ENCODE data around the gene NOLC1. TPM values are rescaled to one million over a fixed set of nuclear protein-coding genes. Genes with fewer than 3 reads are reported as not detected.

Gene NOLC1
- total and polyA plus RNA-seq, 2 of the 4 experiments (the other 2 are of a cell fraction): 43.2 to 55.3 TPM

DNA sequence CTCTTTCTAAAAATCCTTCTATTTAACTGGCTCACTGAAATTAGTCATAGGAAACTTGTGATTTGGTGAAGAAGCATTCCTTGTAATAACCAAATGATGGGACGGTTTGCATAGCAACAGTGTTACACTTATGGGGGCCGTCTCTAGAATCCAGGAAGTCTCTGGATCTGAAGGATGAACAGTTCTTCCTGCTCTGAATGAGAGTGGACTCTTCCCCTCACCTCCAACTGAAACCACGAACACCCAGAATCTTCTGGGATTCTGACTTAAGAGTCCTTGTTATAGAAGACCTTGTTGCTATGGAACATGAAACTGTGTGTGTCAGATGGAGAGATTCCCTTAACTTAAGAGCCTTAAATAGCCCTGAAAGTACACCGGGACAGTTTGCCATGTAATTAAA is 23.2 kb downstream of the NOLC1 start:
- H3K27ac ChIP-seq (ENCODE audit: insufficient read depth, low read length): no peak overlapping the region
- CTCF ChIA-PET: no interaction called here

More for the DNA sequence above, 23.2 kb downstream of the NOLC1 start:
- Histone ChIP-seq H2AFZ (replicated peaks; ENCODE audit: low read length, poor library complexity) (peak overlapping the region; percentile 78), H3K4ac (ENCODE audit: low read depth, low read length) (no peak overlapping the region), H3K36me3 (ENCODE audit: control insufficient read depth, insufficient read depth, low read length) (no peaks in the 10 kb centered on the region), H4K5ac (ENCODE audit: low read depth, low read length) (no peak overlapping the region; the same call in 1 of the 2 replicates), H3K4me3 (ENCODE audit: insufficient read depth, low read depth, low read length) (no peak overlapping the region), H2AK9ac (replicated peaks; ENCODE audit: low read depth, low read length, poor library complexity) (no peak overlapping the region), H4K91ac (ENCODE audit: insufficient read depth, low read depth, low read length) (0 out of 2 replicates have a peak overlapping the region, but pooled peaks have one; percentile 4), H4K8ac (ENCODE audit: low read depth in 2 of 2, low read length in 2 of 2) (peak overlapping the region; percentile 15 to 62; a peak in 3 of 4 replicates), H3K9ac (ENCODE audit: low read depth, low read length) (no peak overlapping the region), H3K79me1 (ENCODE audit: low read depth in 1 of 2, low read length in 2 of 2) (no peaks in the 10 kb centered on the region), H2AK5ac (ENCODE audit: low read depth, low read length) (no peak overlapping the region), H3K56ac (ENCODE audit: extremely low read depth, insufficient read depth, low read length) (no peak overlapping the region), H3K9me1 (ENCODE audit: insufficient read depth, low read length) (peaks cover 3% of the 10 kb centered on the region; the same call in 1 of the 2 replicates), H3K4me2 (ENCODE audit: low read depth, low read length) (peak overlapping the region; percentile 11; the same call in 1 of the 2 replicates), H2BK15ac (ENCODE audit: low read depth, low read length) (peak overlapping the region; percentile 7; the same call in 1 of the 3 replicates), H2BK20ac (ENCODE audit: low read depth, low read length) (no peak overlapping the region), H3K14ac (replicated peaks; ENCODE audit: low read depth, low read length) (peak overlapping the region; percentile 26; the same call in 1 of the 2 replicates), H2BK5ac (ENCODE audit: low read depth, low read length, poor library complexity, severe bottlenecking) (no peak overlapping the region), H3K4me1 (ENCODE audit: control insufficient read depth, insufficient read depth, low read length) (no peaks in the 10 kb centered on the region), H3K9me3 (ENCODE audit: control insufficient read depth, insufficient read depth, low read length) (no peaks in the 10 kb centered on the region), H4K20me1 (ENCODE audit: insufficient read depth, low read length) (no peaks in the 10 kb centered on the region), H3K27me3 (ENCODE audit: control insufficient read depth, insufficient read depth, low read length) (no peaks in the 10 kb centered on the region; the same call in 1 of the 2 replicates), H3K18ac (ENCODE audit: low read depth, low read length) (no peak overlapping the region), H3K23ac (ENCODE audit: low read depth, low read length) (no peak overlapping the region), H2BK120ac (ENCODE audit: low read depth, low read length) (peak overlapping the region; percentile 10; the same call in 1 of the 2 replicates)
- intact Hi-C loops (cut with micrococcal nuclease): no loop called here
- POLR2A ChIA-PET (ENCODE audit: unreplicated experiment): no interaction called here
- in situ Hi-C loops (cut with MboI; ENCODE audit: low sequenced_read_pairs): no loop called here
- WGBS, 2 experiments (ENCODE audit: extremely low coverage in 2 of 2, insufficient read length in 1 of 2): no CpG with 5 or more reads among the region's 4 CpGs
- no peak for TF ChIP-seq SMC3 (IDR thresholded peaks at IDR 0.05; ENCODE audit: low read depth, low read length)
- no peak for TF ChIP-seq MAFK (IDR thresholded peaks at IDR 0.05; ENCODE audit: low read depth, low read length)
- no peak for TF ChIP-seq MAZ (IDR thresholded peaks at IDR 0.05; ENCODE audit: borderline replicate concordance, low read depth, low read length)
- TF ChIP-seq ELK1 (IDR thresholded peaks at IDR 0.05; ENCODE audit: borderline replicate concordance, low read depth, low read length): no peak
- TF ChIP-seq, protein P1, sequence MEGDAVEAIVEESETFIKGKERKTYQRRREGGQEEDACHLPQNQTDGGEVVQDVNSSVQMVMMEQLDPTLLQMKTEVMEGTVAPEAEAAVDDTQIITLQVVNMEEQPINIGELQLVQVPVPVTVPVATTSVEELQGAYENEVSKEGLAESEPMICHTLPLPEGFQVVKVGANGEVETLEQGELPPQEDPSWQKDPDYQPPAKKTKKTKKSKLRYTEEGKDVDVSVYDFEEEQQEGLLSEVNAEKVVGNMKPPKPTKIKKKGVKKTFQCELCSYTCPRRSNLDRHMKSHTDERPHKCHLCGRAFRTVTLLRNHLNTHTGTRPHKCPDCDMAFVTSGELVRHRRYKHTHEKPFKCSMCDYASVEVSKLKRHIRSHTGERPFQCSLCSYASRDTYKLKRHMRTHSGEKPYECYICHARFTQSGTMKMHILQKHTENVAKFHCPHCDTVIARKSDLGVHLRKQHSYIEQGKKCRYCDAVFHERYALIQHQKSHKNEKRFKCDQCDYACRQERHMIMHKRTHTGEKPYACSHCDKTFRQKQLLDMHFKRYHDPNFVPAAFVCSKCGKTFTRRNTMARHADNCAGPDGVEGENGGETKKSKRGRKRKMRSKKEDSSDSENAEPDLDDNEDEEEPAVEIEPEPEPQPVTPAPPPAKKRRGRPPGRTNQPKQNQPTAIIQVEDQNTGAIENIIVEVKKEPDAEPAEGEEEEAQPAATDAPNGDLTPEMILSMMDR (conservative IDR thresholded peaks at IDR 0.05; ENCODE audit: low read depth, low read length): no peak
- TF ChIP-seq, protein P2, sequence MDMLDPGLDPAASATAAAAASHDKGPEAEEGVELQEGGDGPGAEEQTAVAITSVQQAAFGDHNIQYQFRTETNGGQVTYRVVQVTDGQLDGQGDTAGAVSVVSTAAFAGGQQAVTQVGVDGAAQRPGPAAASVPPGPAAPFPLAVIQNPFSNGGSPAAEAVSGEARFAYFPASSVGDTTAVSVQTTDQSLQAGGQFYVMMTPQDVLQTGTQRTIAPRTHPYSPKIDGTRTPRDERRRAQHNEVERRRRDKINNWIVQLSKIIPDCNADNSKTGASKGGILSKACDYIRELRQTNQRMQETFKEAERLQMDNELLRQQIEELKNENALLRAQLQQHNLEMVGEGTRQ (IDR thresholded peaks at IDR 0.05; ENCODE audit: low read depth, low read length): no peak
- TF ChIP-seq CHD1 (IDR thresholded peaks at IDR 0.05; ENCODE audit: low read depth, low read length): no peak
- no peak for TF ChIP-seq BHLHE40 (IDR thresholded peaks at IDR 0.05; ENCODE audit: low read depth, low read length)
- peak; percentile 32; the same call in 1 of the 2 replicates for TF ChIP-seq POLR2A (IDR thresholded peaks at IDR 0.05; ENCODE audit: low read depth, low read length)
- no peak for TF ChIP-seq RAD21 (IDR thresholded peaks at IDR 0.05; ENCODE audit: low read length)
- TF ChIP-seq CEBPB (IDR thresholded peaks at IDR 0.05; ENCODE audit: low read depth, low read length): no peak
- TF ChIP-seq RFX5 (IDR thresholded peaks at IDR 0.05; ENCODE audit: low read depth, low read length): 0 out of 2 replicates have a peak, but pooled peaks have one; percentile 30
- no peak for TF ChIP-seq MXI1 (IDR thresholded peaks at IDR 0.05; ENCODE audit: borderline replicate concordance, low read depth, low read length)
- DNase-seq: peak; percentile 85
- dilution Hi-C loops (cut with HindIII; ENCODE audit: low sequenced_read_pairs, unreplicated experiment): no loop called here
- no TSS peak for BruUV-seq (replicated peaks)
- ATAC-seq (ENCODE audit: low read depth): peak; percentile 86

Measured in IMR-90 (cell line).